ENCODE results near the gene SGPP2. TPM values are rescaled to one million over a fixed set of nuclear protein-coding genes. Genes with fewer than 3 reads are reported as not detected.
"Not testable (repeated sequence)": the region's sequence is repeated elsewhere in the genome, so short reads cannot be mapped to it uniquely, and the experiment has no call there.

SGPP2 gene
- total RNA-seq, 1 donor from 2014 or later = not detected

DNA sequence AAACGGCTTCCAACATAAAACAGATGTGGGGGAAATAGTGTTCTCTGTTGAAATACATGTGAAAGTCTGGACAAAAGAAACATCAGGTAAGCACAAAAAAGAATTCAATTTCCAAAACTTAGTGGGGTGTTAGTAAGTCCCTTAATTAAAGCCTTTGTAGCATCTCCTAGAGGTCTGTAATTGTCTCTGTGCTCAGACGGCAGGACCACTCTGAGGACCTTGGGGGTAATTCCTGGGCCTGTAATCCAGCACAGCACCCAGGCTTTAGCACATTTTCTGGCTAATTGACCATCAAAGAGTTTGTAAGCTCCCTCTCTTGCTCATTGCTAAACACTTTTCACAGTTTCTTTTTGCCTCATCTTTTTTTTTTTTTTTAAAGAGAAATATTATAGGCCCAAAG, 151.3 kb downstream of the SGPP2 start:
- DNase-seq (ENCODE audit: low read depth) = no peak

DNA sequence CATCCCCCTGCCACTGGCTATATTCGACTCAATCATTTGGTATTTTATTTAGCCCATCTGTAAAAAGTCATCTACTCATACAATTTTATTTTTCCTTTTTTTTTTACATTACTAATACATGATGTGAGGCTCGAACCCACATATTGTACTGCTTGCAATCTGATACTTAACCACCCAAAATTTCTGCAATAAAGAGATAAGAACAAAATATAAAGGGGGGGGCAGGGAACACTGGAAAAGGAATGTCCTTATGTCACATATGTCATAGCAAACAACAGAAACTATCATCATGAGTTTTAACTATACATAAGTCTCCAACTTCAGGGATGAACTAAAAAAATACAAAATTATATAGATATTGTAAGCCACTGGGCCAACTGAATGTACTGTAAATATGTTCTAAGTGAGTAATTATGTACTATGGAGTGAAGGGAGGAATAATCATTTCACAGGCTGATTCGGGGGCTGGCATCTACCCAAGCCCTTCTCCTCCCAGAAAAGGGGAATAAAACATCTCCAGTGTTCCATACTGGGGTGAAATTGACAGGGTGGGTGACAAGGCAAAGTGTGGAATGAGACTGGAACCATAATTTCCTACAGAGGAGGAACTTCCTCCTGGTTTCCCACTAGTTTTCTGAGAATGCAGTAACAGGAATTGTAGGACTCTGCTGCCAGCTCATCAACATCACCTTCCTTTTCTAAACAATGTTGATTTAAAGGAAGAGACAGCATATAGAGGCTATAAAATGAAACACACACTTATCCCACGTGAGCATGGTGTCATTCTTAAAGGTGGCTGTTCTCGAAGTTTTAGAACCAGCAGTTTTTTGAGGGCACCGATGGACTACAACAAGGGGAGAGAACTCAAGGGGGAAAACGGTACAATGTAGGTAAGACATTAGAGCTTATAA, 152.1 kb downstream of the SGPP2 start:
- no peak for DNase-seq (ENCODE audit: low read depth)

DNA sequence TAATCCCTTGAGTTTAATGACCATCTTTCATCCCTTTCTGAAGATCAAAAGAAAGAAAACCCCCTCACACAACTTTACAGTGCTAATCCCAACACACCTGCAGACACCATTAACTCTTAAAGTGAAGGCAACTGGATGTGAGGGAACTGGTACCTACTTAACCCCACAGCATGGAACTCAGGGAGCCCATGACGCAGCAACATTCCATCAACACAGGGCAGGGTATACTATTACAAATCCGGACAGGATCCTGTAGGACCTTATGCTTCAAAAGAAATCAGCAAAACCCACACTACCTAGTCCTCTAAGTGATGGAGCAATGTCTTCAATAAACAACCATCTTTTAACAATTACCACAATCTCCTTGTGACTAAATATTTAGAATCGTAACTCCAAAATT, 153.0 kb downstream of the SGPP2 start:
- DNase-seq (ENCODE audit: low read depth) = no peak

DNA sequence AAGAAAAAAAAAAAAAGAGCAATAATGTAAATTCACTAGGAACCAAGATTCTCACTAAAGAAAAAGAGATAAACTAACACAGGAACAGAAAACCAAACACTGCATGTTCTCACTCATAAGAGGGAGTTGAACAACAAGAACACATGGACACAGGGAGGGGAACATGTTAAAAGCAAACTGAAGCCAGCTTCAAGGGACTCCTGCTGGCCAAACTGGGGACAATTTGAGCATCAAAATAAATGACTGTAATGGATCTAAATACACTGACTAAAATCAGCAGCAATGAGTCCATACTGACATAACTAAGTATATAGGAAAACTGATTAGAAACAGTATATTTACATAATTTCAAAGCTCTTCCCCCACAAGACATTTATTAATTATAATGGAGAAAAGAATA, 158.6 kb downstream of the SGPP2 start:
- DNase-seq (ENCODE audit: low read depth) = peak; percentile 16

DNA sequence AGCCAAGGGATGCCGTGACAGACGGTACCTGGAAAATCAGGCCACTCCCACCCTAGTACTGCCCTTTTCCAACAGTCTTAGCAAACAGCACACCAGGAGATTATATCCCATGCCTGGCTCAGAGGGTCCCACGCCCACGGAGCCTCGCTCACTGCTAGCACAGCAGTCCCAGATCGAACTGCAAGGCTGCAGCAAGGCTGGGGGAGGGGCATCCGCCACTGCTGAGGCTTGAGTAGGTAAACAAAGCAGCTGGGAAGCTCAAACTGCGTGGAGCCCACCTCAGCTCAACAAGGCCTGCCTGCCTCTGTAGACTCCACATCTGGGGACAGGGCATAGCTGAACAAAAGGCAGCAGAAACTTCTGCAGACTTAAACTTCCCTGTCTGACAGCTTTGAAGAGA, 160.2 kb downstream of the SGPP2 start:
- not testable (repeated sequence) for DNase-seq (ENCODE audit: low read depth)

DNA sequence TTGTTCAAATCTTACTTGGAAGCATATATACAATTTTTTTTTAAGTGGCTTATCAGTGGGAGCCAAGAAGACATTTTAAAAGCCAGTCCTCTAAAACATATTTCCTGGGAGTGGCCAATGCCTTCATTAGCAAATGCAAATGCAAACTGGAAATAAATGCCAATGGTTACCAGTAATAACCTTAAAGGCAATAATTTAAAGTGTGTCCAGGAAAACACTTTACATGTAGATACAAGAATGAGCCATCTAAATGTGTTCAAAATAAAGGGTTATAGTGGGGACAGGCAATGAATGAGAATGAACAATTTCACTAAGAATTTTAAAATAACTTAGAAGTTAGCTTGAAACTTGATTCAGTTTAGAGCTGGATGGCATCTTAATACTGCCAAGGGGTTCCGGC, 167.3 kb downstream of the SGPP2 start:
- DNase-seq (ENCODE audit: low read depth) = no peak

DNA sequence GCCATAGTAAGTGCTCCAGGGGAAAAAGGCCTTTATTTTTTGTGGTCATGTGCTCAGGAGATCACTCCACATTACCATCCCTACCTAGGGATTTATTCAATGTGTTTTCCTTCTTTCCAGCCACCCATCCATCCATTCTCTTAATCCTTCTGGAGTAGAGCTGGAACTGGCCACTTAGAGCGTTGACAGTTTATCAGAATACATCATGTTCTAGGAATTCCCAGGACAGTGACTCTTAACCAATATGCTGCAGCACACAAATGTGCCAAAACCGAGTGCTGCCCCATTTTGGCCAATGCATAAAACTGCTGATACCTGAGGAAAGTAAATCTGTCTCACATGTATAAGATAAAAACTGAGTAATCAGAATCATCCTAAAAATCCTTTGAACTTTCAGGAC, 167.8 kb downstream of the SGPP2 start:
- DNase-seq (ENCODE audit: low read depth) = no peak

DNA sequence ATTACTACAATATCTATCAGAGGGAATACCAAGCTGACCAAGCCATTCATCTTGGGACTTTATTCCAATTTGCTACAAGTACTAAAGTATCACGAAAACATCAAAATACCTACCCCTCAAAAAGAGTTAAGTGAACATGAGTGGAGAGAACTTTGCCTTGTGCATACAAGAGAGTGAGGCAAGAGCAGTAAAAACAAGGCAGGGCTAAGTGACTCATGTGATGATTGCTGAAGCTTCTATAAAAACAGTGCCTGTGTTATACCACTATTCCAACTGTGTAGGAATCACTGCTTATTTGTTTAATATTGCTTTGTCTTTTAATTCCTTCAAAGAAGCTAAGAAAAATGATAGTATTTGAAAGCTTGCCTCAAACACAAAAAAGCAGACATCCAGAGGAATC, 170.3 kb downstream of the SGPP2 start:
- peak; percentile 43 for DNase-seq (ENCODE audit: low read depth)

DNA sequence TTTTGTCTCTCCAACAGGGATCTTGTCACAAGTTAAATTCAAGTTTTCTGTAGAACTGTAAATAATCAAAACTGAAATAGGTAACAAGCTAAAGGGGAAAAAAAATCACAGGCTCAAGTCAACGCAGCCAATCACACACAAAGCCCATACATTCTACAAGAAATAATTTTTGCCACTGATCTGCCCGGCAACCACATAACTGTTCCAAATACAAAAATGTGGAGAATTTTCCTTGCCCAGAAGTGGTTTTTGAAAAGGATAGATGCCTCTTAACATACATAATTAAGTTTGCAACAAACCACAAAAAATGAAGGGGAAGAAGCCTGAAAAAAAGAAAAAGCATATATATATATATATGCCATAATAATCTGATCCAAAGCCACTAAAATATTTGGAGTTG, 171.2 kb downstream of the SGPP2 start:
- DNase-seq (ENCODE audit: low read depth) = no peak

DNA sequence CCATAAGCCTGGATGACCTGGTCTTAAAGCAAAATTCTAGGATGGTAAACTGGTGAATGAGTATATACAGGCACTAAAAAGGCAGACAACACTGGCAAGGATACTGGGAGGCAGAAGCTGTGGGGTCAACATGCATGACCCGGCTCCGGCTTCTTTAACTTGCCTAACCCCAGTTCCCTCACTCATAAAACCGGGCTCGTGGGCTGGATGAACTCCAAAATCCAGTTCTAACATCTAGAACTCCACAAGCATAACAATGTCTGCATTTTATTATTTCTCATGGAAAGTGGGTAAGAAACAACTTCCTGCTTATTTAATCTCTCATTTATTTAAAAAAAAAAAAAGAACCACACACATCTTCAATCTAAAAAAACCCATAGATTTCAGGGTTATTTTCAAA, 174.3 kb downstream of the SGPP2 start:
- DNase-seq (ENCODE audit: low read depth) = no peak

DNA sequence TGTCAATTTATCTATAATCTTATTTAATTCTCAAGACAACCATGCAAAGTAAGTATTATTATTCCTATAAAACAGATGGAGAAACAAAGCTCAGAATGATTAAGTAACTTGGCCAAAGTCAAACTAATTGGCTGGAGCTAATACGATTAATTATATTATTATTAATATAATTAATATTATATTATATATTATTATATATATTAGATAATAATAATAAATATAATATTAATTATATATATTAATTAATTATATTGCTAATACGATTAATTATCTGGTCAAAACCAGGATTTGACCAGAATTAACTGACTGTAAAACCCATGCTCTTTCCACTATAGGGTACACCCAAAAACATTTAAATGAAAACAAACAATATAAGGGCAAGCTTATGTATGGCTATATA, 179.2 kb downstream of the SGPP2 start:
- no peak for DNase-seq (ENCODE audit: low read depth)

DNA sequence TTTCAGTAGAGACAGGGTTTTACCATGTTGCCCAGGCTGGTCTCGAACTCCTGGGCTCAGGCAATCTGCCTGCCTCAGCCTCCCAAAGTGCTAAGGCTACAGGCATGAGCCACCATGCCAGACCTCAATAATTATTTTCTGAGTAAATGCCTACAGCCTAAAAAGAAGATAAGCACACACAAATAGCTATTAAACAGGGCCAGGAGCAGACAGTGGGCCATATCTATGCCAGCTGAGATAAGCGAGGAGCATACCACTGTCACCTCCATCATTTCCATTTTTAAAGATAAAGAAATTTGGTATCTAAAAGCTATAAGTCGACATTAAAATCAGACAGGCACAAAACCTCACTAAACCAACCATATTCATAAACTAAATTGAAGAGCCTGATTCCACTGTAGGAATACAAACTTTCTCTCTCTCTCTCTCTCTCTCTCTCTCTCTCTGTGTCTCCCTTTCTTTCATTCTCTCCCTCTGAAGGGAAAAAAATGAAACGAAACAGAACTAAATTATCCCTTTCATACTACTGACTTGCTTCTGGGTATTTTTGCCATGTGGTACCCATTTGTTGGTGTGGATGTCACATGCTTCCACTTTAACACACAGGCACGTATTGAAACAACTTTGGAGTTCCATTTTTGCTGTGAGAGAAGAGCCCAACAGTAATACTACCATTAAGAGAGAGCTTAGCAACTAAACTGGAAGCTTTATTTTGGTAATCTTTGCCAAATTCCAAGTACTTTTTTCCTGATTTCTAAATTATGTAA, 180.6 kb downstream of the SGPP2 start:
- DNase-seq (ENCODE audit: low read depth) = no peak

DNA sequence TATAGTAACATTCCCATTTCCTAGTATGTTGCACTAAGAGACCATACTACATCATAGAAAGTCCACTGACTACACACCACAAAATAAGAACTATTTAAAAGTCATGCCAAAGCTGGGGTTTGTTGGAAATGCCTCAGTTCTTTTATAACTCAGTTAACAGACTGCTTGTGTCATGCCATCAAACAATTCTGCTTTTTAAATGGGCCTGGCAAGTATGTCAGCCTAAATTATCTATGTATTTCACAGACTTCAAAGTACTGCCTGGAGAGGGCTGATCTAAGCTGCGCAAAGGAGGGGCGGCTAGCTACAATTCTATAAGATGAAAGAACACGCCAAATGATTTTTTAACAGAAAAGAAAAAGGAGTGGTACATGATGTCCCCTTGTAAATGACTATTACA, 182.0 kb downstream of the SGPP2 start:
- DNase-seq (ENCODE audit: low read depth) = no peak

DNA sequence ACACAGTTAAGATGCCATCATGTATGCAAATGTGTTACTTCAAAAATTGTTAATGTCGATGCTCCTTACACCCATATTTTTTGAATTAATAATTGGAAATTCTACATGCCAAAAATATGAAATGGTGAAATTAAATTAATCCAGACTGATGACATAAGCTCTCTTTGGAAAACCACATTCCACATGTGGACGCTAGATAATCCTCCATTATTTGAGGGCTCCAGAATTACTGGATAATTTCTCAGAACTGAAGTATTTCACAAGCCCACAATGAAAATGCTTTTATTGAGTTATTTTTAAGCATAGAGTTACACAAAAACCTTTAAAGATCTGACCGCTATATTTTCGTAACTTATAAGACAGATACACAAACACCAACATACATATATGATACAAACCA, 183.7 kb downstream of the SGPP2 start:
- no peak for DNase-seq (ENCODE audit: low read depth)

DNA sequence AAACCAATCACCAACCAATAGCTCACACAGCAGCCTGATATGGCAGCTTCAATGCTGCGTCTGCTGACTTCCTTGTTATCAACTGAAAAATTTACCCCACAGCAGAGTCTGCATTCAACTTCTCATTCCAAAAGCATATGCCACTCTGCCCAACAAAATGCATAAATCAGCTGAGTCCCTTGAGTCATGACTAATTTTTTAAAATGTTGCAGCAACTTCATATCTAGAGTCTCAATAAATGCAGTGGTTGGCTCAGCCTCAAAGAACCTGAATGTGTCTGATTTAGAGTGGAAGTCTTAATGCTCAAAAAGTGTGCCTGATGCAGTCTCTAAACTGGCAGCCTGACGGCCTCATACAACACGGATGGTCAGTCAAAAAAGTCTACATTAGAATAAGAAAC, 185.0 kb downstream of the SGPP2 start:
- DNase-seq (ENCODE audit: low read depth) = peak; percentile 16

Other genes with a start within 250 kb of the SGPP2 start
- 2.2 and 2.7 TPM in 2 replicates for gene PAX3, start 125.5 kb upstream of the SGPP2 start, total RNA-seq
- gene FARSB, start 231.5 kb downstream of the SGPP2 start, total RNA-seq = 32.8 and 34.3 TPM in 2 replicates
- gene MOGAT1, start 247.1 kb downstream of the SGPP2 start, total RNA-seq = not detected in 2 replicates